Hepatocyte (in vitro differentiated cells): ENCODE measurements around the gene FDXR.

ENCODE experiments used
- EZH2 ChIP-seq: fragments of 200-600 bp; sonication (generic); IDR thresholded peaks from 2 replicates; pipeline ENCODE4 v1.6.1; 2016; ENCODE audit warnings: antibody characterized with exemption, mild to moderate bottlenecking, borderline replicate concordance
- EZH2phosphoT487 ChIP-seq: fragments of 200-600 bp; sonication (generic); IDR thresholded peaks from one replicate; pipeline ENCODE4 v1.6.1; 2018; ENCODE audit warnings: antibody characterized with exemption, mild to moderate bottlenecking, low read depth, moderate library complexity; ENCODE audit not compliant: unreplicated experiment, severe bottlenecking
- TF ChIP-seq, protein P1 (sequence below): fragments of 200-600 bp; sonication (generic); IDR thresholded peaks from 2 replicates; pipeline ENCODE4 v1.5.1; 2016; ENCODE audit warnings: antibody characterized with exemption, mild to moderate bottlenecking; ENCODE audit not compliant: poor library complexity

- TF ChIP-seq, protein P1, sequence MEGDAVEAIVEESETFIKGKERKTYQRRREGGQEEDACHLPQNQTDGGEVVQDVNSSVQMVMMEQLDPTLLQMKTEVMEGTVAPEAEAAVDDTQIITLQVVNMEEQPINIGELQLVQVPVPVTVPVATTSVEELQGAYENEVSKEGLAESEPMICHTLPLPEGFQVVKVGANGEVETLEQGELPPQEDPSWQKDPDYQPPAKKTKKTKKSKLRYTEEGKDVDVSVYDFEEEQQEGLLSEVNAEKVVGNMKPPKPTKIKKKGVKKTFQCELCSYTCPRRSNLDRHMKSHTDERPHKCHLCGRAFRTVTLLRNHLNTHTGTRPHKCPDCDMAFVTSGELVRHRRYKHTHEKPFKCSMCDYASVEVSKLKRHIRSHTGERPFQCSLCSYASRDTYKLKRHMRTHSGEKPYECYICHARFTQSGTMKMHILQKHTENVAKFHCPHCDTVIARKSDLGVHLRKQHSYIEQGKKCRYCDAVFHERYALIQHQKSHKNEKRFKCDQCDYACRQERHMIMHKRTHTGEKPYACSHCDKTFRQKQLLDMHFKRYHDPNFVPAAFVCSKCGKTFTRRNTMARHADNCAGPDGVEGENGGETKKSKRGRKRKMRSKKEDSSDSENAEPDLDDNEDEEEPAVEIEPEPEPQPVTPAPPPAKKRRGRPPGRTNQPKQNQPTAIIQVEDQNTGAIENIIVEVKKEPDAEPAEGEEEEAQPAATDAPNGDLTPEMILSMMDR, result no peak
- TF ChIP-seq EZH2phosphoT487, result no peak
- no peak for TF ChIP-seq EZH2
Observed at GRCh38 chr17:74893936-74894671, 21.3 kb upstream of the FDXR start.
